Esophagus muscularis mucosa (tissue), 4 donors: ENCODE measurements around the gene NCOA3.

Source experiments
- EP300 ChIP-seq: sonication (generic); formaldehyde crosslinking; IDR thresholded peaks from one replicate; pipeline ENCODE4 v1.6.1; 2017; ENCODE audit warnings: antibody characterized with exemption
- POLR2A ChIP-seq: fragments of 450-650 bp; IDR thresholded peaks from one replicate; pipeline ENCODE4 v1.6.1; 2017; ENCODE audit warnings: antibody characterized with exemption, moderate library complexity, mild to moderate bottlenecking, low read depth
- TF ChIP-seq, protein P1 (sequence below), 3 experiments: fragments of 200-600 bp in 2 of 3; fragments of 450-650 bp in 1 of 3; sonication (generic) in 2 of 3; IDR thresholded peaks; one replicate each; pipeline ENCODE4 v1.5.1; 2017 to 2019; ENCODE audit warnings: antibody characterized with exemption in 3 of 3, mild to moderate bottlenecking in 2 of 3, moderate library complexity in 1 of 3

DNA sequence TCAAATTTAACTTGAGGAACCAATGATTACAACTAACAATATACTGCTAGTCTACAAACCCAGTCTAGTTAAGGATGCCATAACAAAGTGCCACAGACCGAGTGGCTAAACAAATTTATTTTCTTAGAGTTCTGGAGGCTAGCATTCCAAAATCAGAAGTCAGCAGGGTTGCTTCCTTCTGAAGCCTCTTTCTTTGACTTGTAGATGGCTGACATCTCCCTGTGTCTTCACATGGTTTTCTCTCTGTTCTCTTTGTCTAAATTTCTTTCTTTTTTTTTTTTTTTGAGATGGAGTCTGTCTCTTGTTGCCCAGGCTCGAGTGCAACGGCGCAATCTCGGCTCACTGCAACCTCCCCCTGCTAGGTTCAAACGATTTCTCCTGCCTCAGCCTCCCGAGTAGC, 56.1 kb downstream of the NCOA3 start:
- TF ChIP-seq EP300 (no peak), POLR2A (no peak)
- TF ChIP-seq, protein P1, sequence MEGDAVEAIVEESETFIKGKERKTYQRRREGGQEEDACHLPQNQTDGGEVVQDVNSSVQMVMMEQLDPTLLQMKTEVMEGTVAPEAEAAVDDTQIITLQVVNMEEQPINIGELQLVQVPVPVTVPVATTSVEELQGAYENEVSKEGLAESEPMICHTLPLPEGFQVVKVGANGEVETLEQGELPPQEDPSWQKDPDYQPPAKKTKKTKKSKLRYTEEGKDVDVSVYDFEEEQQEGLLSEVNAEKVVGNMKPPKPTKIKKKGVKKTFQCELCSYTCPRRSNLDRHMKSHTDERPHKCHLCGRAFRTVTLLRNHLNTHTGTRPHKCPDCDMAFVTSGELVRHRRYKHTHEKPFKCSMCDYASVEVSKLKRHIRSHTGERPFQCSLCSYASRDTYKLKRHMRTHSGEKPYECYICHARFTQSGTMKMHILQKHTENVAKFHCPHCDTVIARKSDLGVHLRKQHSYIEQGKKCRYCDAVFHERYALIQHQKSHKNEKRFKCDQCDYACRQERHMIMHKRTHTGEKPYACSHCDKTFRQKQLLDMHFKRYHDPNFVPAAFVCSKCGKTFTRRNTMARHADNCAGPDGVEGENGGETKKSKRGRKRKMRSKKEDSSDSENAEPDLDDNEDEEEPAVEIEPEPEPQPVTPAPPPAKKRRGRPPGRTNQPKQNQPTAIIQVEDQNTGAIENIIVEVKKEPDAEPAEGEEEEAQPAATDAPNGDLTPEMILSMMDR (IDR thresholded peaks at IDR 0.05), result no peak
